HG03342 (cell line): ENCODE data around the gene RPH3AL.
"Not testable (repeated sequence)": the region's sequence is repeated elsewhere in the genome, so short reads cannot be mapped to it uniquely, and the experiment has no call there.

ENCODE experiments used
- ATAC-seq: cut with Tn5 transposase; IDR thresholded peaks from one replicate; pipeline ENCODE4 v1.9.1; 2021; ENCODE audit warnings: mild to moderate bottlenecking, moderate library complexity; ENCODE audit not compliant: unreplicated experiment

RPH3AL gene

GRCh38 chr17:185445-186138 lies 167.0 kb downstream of the RPH3AL start:
- ATAC-seq, result no peak

GRCh38 chr17:183021-183420 lies 169.6 kb downstream of the RPH3AL start:
- ATAC-seq, result no peak

- ATAC-seq, result no peak
These were observed 170.4 kb downstream of the RPH3AL start for GRCh38 chr17:182050-182751.

- no peak for ATAC-seq
These were observed 171.2 kb downstream of the RPH3AL start, which contains the start of gene DOC2B for GRCh38 chr17:181245-182049. TSS of gene DOC2B (minus strand) at chr17:181650. CDS start at chr17:181479, 171 bp downstream.

GRCh38 chr17:180381-181244 lies 172.0 kb downstream of the RPH3AL start:
- ATAC-seq, result no peak

- no peak for ATAC-seq
These were observed 172.7 kb downstream of the RPH3AL start for GRCh38 chr17:179781-180380.

GRCh38 chr17:179066-179432 lies 173.6 kb downstream of the RPH3AL start:
- ATAC-seq, result no peak

- ATAC-seq, result no peak
These were observed 174.1 kb downstream of the RPH3AL start for GRCh38 chr17:178292-179065.

GRCh38 chr17:177762-178161 lies 174.8 kb downstream of the RPH3AL start:
- ATAC-seq, result no peak

- no peak for ATAC-seq
These were observed 175.5 kb downstream of the RPH3AL start for GRCh38 chr17:177155-177554.

GRCh38 chr17:173166-173911 lies 179.3 kb downstream of the RPH3AL start:
- ATAC-seq, result no peak

GRCh38 chr17:172401-172800 lies 180.2 kb downstream of the RPH3AL start:
- no peak for ATAC-seq

- no peak for ATAC-seq
These were observed 180.7 kb downstream of the RPH3AL start for GRCh38 chr17:171871-172270.

- ATAC-seq, result no peak
These were observed 182.4 kb downstream of the RPH3AL start for GRCh38 chr17:170130-170670.

GRCh38 chr17:168614-169013 lies 184.0 kb downstream of the RPH3AL start:
- ATAC-seq, result not testable (repeated sequence)

GRCh38 chr17:165939-166338 lies 186.7 kb downstream of the RPH3AL start:
- ATAC-seq, result no peak

GRCh38 chr17:164303-165235 lies 188.0 kb downstream of the RPH3AL start:
- no peak for ATAC-seq
